HS-5 (cell line): ENCODE results near the gene CNIH1.
"Not testable (repeated sequence)": the region's sequence is repeated elsewhere in the genome, so short reads cannot be mapped to it uniquely, and the experiment has no call there.

Source experiments
- DNase-seq: peaks from one replicate; pipeline ENCODE4 v3.0.0-alpha.2; 2012; ENCODE audit warnings: low read depth

The CNIH1 gene

GRCh38 chr14:54427871-54428270 lies 13.3 kb downstream of the CNIH1 start:
- DNase-seq = no peak

GRCh38 chr14:54425537-54426274 lies 15.5 kb downstream of the CNIH1 start:
- no peak for DNase-seq

- no peak for DNase-seq
Observed at GRCh38 chr14:54425068-54425467, 16.1 kb downstream of the CNIH1 start.

GRCh38 chr14:54424479-54424901 lies 16.7 kb downstream of the CNIH1 start:
- DNase-seq = no peak

- DNase-seq = no peak
Observed at GRCh38 chr14:54423991-54424390, 17.2 kb downstream of the CNIH1 start.

- DNase-seq = no peak
Observed at GRCh38 chr14:54420478-54421142, 20.6 kb downstream of the CNIH1 start.

GRCh38 chr14:54411371-54411770 lies 29.8 kb downstream of the CNIH1 start:
- DNase-seq = no peak

GRCh38 chr14:54410215-54410614 lies 31.0 kb downstream of the CNIH1 start:
- DNase-seq = no peak

- DNase-seq = not testable (repeated sequence)
Observed at GRCh38 chr14:54403401-54404005, 37.7 kb downstream of the CNIH1 start.

- no peak for DNase-seq
Observed at GRCh38 chr14:54399560-54399959, 41.6 kb downstream of the CNIH1 start.

- DNase-seq = peak; percentile 96
Observed at GRCh38 chr14:54396493-54397335, 44.5 kb downstream of the CNIH1 start, which contains the start of gene CDKN3. Gene CDKN3 (plus strand): TSS chr14:54397007. CDS start chr14:54397069, 62 bp downstream.

GRCh38 chr14:54396183-54396492 lies 45.0 kb downstream of the CNIH1 start:
- DNase-seq = no peak

GRCh38 chr14:54395716-54396115 lies 45.5 kb downstream of the CNIH1 start:
- DNase-seq = no peak

- no peak for DNase-seq
Observed at GRCh38 chr14:54395284-54395683, 45.9 kb downstream of the CNIH1 start.

GRCh38 chr14:54394596-54394995 lies 46.6 kb downstream of the CNIH1 start:
- DNase-seq = no peak

GRCh38 chr14:54392986-54393884 lies 47.9 kb downstream of the CNIH1 start:
- DNase-seq = not testable (repeated sequence)

- DNase-seq = no peak
Observed at GRCh38 chr14:54392131-54392859, 48.9 kb downstream of the CNIH1 start.

- DNase-seq = no peak
Observed at GRCh38 chr14:54387328-54387727, 53.8 kb downstream of the CNIH1 start.

GRCh38 chr14:54385556-54385955 lies 55.6 kb downstream of the CNIH1 start:
- no peak for DNase-seq

- no peak for DNase-seq
Observed at GRCh38 chr14:54383835-54384234, 57.3 kb downstream of the CNIH1 start.

- no peak for DNase-seq
Observed at GRCh38 chr14:54381821-54382220, 59.4 kb downstream of the CNIH1 start.
